Panc1 (cell line): Measurements from ENCODE around the gene MOSMO. TPM values are rescaled to one million over a fixed set of nuclear protein-coding genes. Genes with fewer than 3 reads are reported as not detected.

Experiments used
- ATAC-seq: fragments of 200-7000 bp; cut with Tn5 transposase; 2 replicates; pipeline ENCODE4 v1.9.1; 2020; ENCODE audit warnings: mild to moderate bottlenecking, moderate library complexity
- BruUV-seq: library from RNA; stranded (reverse); fragments of 400-500 nt; replicated peaks from 2 replicates; lab custom pipeline; 2021; lab: Mats Ljungman, UMichigan
- CTCF ChIA-PET: fragments of 300-600 bp; sonication (Branson Sonifier 250); formaldehyde crosslinking; loops from one replicate; lab custom pipeline; 2022; ENCODE audit warnings: antibody characterized with exemption; lab: Charles Lee
- POLR2A ChIA-PET: fragments of 300-600 bp; sonication (Branson Sonifier 250); formaldehyde crosslinking; loops from one replicate; lab custom pipeline; 2022; ENCODE audit warnings: antibody characterized with exemption; lab: Charles Lee
- DNase-seq: peaks from one replicate; pipeline ENCODE4 v3.0.0-alpha.2; 2010; ENCODE audit warnings: low read depth, low spot score
- H3K27ac ChIP-seq: 2 replicates; pipeline ENCODE4 v1.5.1; 2011; ENCODE audit warnings: mild to moderate bottlenecking, low read length, inconsistent platforms
- H3K27me3 ChIP-seq: fragments of 200-500 bp; sonication (Bioruptor generic); 2 replicates; pipeline ENCODE4 v1.6.0; 2014; ENCODE audit warnings: low read length, inconsistent platforms; ENCODE audit not compliant: control insufficient read depth, insufficient read depth
- H3K36me3 ChIP-seq: fragments of 200-500 bp; sonication (Bioruptor generic); 2 replicates; pipeline ENCODE4 v1.5.1; 2014; ENCODE audit warnings: inconsistent platforms, mild to moderate bottlenecking, low read length, moderate library complexity; ENCODE audit not compliant: control insufficient read depth, insufficient read depth
- H3K4me1 ChIP-seq: 2 replicates; pipeline ENCODE4 v1.5.1; 2011; ENCODE audit warnings: inconsistent platforms, mild to moderate bottlenecking, low read length, moderate library complexity; ENCODE audit not compliant: control insufficient read depth, insufficient read depth
- H3K4me3 ChIP-seq, 2 experiments: 2 replicates each; pipeline ENCODE4 v1.5.1; 2011 to 2012; ENCODE audit warnings: low read depth in 2 of 2, low read length in 2 of 2, mild to moderate bottlenecking in 2 of 2, inconsistent platforms in 1 of 2, moderate library complexity in 1 of 2
- H3K9me3 ChIP-seq: fragments of 200-500 bp; sonication (Bioruptor generic); 2 replicates; pipeline ENCODE4 v1.5.1; 2014; ENCODE audit warnings: low read depth, mild to moderate bottlenecking, inconsistent platforms, low read length, moderate library complexity; ENCODE audit not compliant: control insufficient read depth, insufficient read depth
- CTCF ChIP-seq: fragments of 450-650 bp; IDR thresholded peaks from 2 replicates; pipeline ENCODE4 v1.5.1; 2017; ENCODE audit warnings: mild to moderate bottlenecking
- POLR2AphosphoS5 ChIP-seq: IDR thresholded peaks from 2 replicates; pipeline ENCODE4 v1.6.1; 2012; ENCODE audit warnings: mild to moderate bottlenecking, low read depth, low read length, moderate library complexity
- REST ChIP-seq, 2 experiments: IDR thresholded peaks; 2 replicates each; pipeline ENCODE4 v1.6.1; 2011 to 2012; ENCODE audit warnings: low read depth in 2 of 2, control low read depth in 1 of 2, low read length in 1 of 2, mild to moderate bottlenecking in 1 of 2, moderate library complexity in 1 of 2; ENCODE audit not compliant: insufficient read depth in 1 of 2
- SIN3A ChIP-seq: IDR thresholded peaks from 2 replicates; pipeline ENCODE4 v1.6.1; 2012; ENCODE audit warnings: low read depth, mild to moderate bottlenecking, low read length, moderate library complexity, borderline replicate concordance; ENCODE audit not compliant: insufficient read depth
- TCF7L2 ChIP-seq: IDR thresholded peaks from 2 replicates; pipeline ENCODE4 v1.6.1; 2011; ENCODE audit warnings: mild to moderate bottlenecking, low read depth, low read length, inconsistent platforms
- in situ Hi-C: cut with HindIII; loops from 2 replicates; pipeline ENCODE4 v1.10.0; 2016; ENCODE audit warnings: low sequenced_read_pairs, low pct_unique_long_range_greater_than_20kb
- intact Hi-C: fragments of 100-400 bp; cut with micrococcal nuclease; formaldehyde crosslinking; loops from one replicate; pipeline ENCODE4 v1.10.0; 2022; ENCODE audit not compliant: unreplicated experiment
- total RNA-seq: library from RNA; stranded (reverse); gene quantifications from one replicate; pipeline ENCODE4 v1.2.1, GENCODE V29; 2021; ENCODE audit not compliant: unreplicated experiment

The MOSMO gene
- total RNA-seq, 1 experiment from 2014 or later, result 20.6 TPM

- no TSS peak for BruUV-seq
- ATAC-seq (no peak), DNase-seq (no peak)
- TF ChIP-seq CTCF, result no peak
- TF ChIP-seq REST (IDR thresholded peaks at IDR 0.05; ENCODE audit: insufficient read depth in 1 of 2, low read depth in 2 of 2, low read length in 1 of 2), result no peak
- TF ChIP-seq TCF7L2, result no peak
- no peak for TF ChIP-seq POLR2AphosphoS5
- no peak for TF ChIP-seq SIN3A
- intact Hi-C loops, result no loop called here
- Histone ChIP-seq H3K4me3 (no peak overlapping the region), H3K27ac (no peak overlapping the region), H3K27me3 (no peaks in the 10 kb centered on the region), H3K9me3 (no peaks in the 10 kb centered on the region), H3K4me1 (peaks cover 32% of the 10 kb centered on the region), H3K36me3 (no peaks in the 10 kb centered on the region)
- POLR2A ChIA-PET, result no interaction called here
- in situ Hi-C loops, result no loop called here
- CTCF ChIA-PET, result no interaction called here
These were observed 6.5 kb downstream of the MOSMO start for GRCh38 chr16:22014271-22014873.

GRCh38 chr16:22016927-22017326 is 9.0 kb downstream of the MOSMO start:
- ATAC-seq (no peak), DNase-seq (no peak)
- no peak overlapping the region for H3K4me3 ChIP-seq
- no TSS peak for BruUV-seq
- TF ChIP-seq REST (IDR thresholded peaks at IDR 0.05; ENCODE audit: insufficient read depth in 1 of 2, low read depth in 2 of 2, low read length in 1 of 2) (no peak), SIN3A (no peak), POLR2AphosphoS5 (no peak)
- intact Hi-C loops, result no loop called here
- POLR2A ChIA-PET, result no interaction called here
- H3K36me3 ChIP-seq, result no peaks in the 10 kb centered on the region
- in situ Hi-C loops, result no loop called here
- CTCF ChIA-PET, result interaction anchor here (0.7 kb wide), 2 partner anchors 15 to 61 kb away, joined by 3 read pairs; no protein-coding TSS in a partner anchor
- no peaks in the 10 kb centered on the region for H3K27me3 ChIP-seq
- peak overlapping the region; percentile 23; the same call in 1 of the 2 replicates for H3K27ac ChIP-seq
- no peaks in the 10 kb centered on the region for H3K9me3 ChIP-seq
- peaks cover 27% of the 10 kb centered on the region for H3K4me1 ChIP-seq
